ENCODE results near the gene CUX1. TPM values are rescaled to one million over a fixed set of nuclear protein-coding genes. Genes with fewer than 3 reads are reported as not detected.

The CUX1 gene
- total RNA-seq, 2 experiments from 2014 or later = 35.6 to 38.0 TPM

- Mint-ChIP-seq H3K27me3 (peaks cover 11% of the 10 kb centered on the region), H3K4me3 (peak overlapping the region; percentile 79), H3K9me3 (no peaks in the 10 kb centered on the region), H3K36me3 (ENCODE audit: low read depth) (no peaks in the 10 kb centered on the region), H3K4me1 (ENCODE audit: low read depth) (peaks cover 27% of the 10 kb centered on the region), H3K27ac (no peak overlapping the region)
- POLR2A ChIA-PET = interaction anchor here (3.3 kb wide), 1 partner anchor 107 kb away, joined by 14 read pairs; the partner anchor contains the start of gene PRKRIP1
- Histone ChIP-seq H3K27me3 (ENCODE audit: control insufficient read depth in 1 of 2, insufficient read depth in 2 of 2, low read length in 2 of 2) (no peaks in the 10 kb centered on the region), H3K36me3 (ENCODE audit: insufficient read depth, low read length) (no peaks in the 10 kb centered on the region), H3K4me3 (ENCODE audit: low read length) (no peak overlapping the region), H3K9me3 (ENCODE audit: control insufficient read depth in 1 of 2, insufficient read depth in 1 of 2, low read length in 2 of 2) (no peaks in the 10 kb centered on the region), H3K27ac (ENCODE audit: low read depth in 1 of 2, low read length in 2 of 2) (no peak overlapping the region), H3K4me1 (ENCODE audit: insufficient read depth, low read length) (peaks cover 55% of the 10 kb centered on the region)
- CTCF ChIA-PET = no interaction called here
- ATAC-seq (ENCODE audit: poor library complexity) = no peak
- DNase-seq = no peak
- intact Hi-C loops (cut with DNase I, micrococcal nuclease) = loop anchor here in 1 of 2 experiments (5.0 to 10.0 kb wide), 3 partner anchors 73 to 786 kb away; partner anchors contain the start of genes ARMC10, FAM185A and FBXL13
- no peak for TF ChIP-seq CTCF (IDR thresholded peaks at IDR 0.05)
These were observed 471.6 kb downstream of the CUX1 start for GRCh38 chr7:102289057-102289456.

- H3K4me3 ChIP-seq (ENCODE audit: low read length) = no peak overlapping the region
- no peaks in the 10 kb centered on the region for H3K9me3 ChIP-seq (ENCODE audit: control insufficient read depth in 1 of 2, insufficient read depth in 1 of 2, low read length in 2 of 2)
- Mint-ChIP-seq H3K9me3 (no peaks in the 10 kb centered on the region), H3K27me3 (peaks cover 18% of the 10 kb centered on the region), H3K27ac (no peak overlapping the region), H3K36me3 (ENCODE audit: low read depth) (no peaks in the 10 kb centered on the region), H3K4me3 (peak overlapping the region; percentile 16), H3K4me1 (ENCODE audit: low read depth) (peaks cover 13% of the 10 kb centered on the region)
- intact Hi-C loops (cut with DNase I, micrococcal nuclease) = no loop called here
- no peaks in the 10 kb centered on the region for H3K27me3 ChIP-seq (ENCODE audit: control insufficient read depth in 1 of 2, insufficient read depth in 2 of 2, low read length in 2 of 2)
- ATAC-seq (ENCODE audit: poor library complexity) (peak; percentile 61), DNase-seq (peak in 5 of 14 experiments; percentile 15 to 73 (median 25))
- no peak overlapping the region for H3K27ac ChIP-seq (ENCODE audit: low read depth in 1 of 2, low read length in 2 of 2)
- peaks cover 34% of the 10 kb centered on the region for H3K4me1 ChIP-seq (ENCODE audit: insufficient read depth, low read length)
- TF ChIP-seq CTCF (IDR thresholded peaks at IDR 0.05) = no peak
- CTCF ChIA-PET = no interaction called here
- no peaks in the 10 kb centered on the region for H3K36me3 ChIP-seq (ENCODE audit: insufficient read depth, low read length)
- POLR2A ChIA-PET = no interaction called here
These were observed 473.9 kb downstream of the CUX1 start for GRCh38 chr7:102291056-102291915.

DNA sequence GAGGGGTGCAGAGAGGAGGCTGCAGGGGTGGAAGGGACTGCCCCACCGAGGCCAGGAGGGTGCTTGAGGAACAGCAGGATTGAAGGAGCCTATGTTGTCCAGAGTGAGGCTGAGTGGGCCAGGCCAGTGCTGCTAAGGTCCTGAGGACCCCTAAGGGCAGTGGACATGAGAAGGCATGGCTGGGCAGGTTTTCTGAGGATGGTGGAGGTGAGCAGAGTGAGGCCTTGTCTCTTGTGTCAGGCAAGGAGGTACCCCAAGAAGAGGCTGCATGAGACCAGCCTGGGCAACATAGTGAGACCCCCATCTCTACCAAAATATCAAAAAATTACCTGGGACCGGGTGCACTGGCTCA is 474.5 kb downstream of the CUX1 start:
- DNase-seq (no peak), ATAC-seq (ENCODE audit: poor library complexity) (no peak)
- no peak overlapping the region for H3K27ac ChIP-seq (ENCODE audit: low read depth in 1 of 2, low read length in 2 of 2)
- H3K36me3 ChIP-seq (ENCODE audit: insufficient read depth, low read length) = no peaks in the 10 kb centered on the region
- ChIA-PET POLR2A (no interaction called here), CTCF (no interaction called here)
- Mint-ChIP-seq H3K27me3 (peaks cover 18% of the 10 kb centered on the region), H3K4me3 (no peak overlapping the region), H3K36me3 (ENCODE audit: low read depth) (no peaks in the 10 kb centered on the region), H3K27ac (no peak overlapping the region), H3K4me1 (ENCODE audit: low read depth) (peaks cover 13% of the 10 kb centered on the region), H3K9me3 (no peaks in the 10 kb centered on the region)
- intact Hi-C loops (cut with DNase I, micrococcal nuclease) = no loop called here
- H3K27me3 ChIP-seq (ENCODE audit: control insufficient read depth in 1 of 2, insufficient read depth in 2 of 2, low read length in 2 of 2) = no peaks in the 10 kb centered on the region
- no peak overlapping the region for H3K4me3 ChIP-seq (ENCODE audit: low read length)
- H3K4me1 ChIP-seq (ENCODE audit: insufficient read depth, low read length) = peaks cover 33% of the 10 kb centered on the region
- no peak for TF ChIP-seq CTCF (IDR thresholded peaks at IDR 0.05)
- no peaks in the 10 kb centered on the region for H3K9me3 ChIP-seq (ENCODE audit: control insufficient read depth in 1 of 2, insufficient read depth in 1 of 2, low read length in 2 of 2)
